H1 (cell line): ENCODE results near the gene ADAMTSL2. TPM values are rescaled to one million over a fixed set of nuclear protein-coding genes. Genes with fewer than 3 reads are reported as not detected.

Experiments used
- CHD1 ChIP-seq: IDR thresholded peaks from 2 replicates; pipeline ENCODE4 v1.6.1; 2012; ENCODE audit warnings: low read depth, low read length, improper control_type of control experiment
- NRF1 ChIP-seq: IDR thresholded peaks from 2 replicates; pipeline ENCODE4 v1.6.1; 2011; ENCODE audit warnings: mild to moderate bottlenecking, low read depth, low read length, improper control_type of control experiment
- SIN3A ChIP-seq, 2 experiments: IDR thresholded peaks in 1 of 2; conservative IDR thresholded peaks in 1 of 2; 2 replicates each; pipeline ENCODE4 v1.6.1; 2011 to 2012; ENCODE audit warnings: low read length in 2 of 2, improper control_type of control experiment in 1 of 2, low read depth in 1 of 2, mild to moderate bottlenecking in 1 of 2
- polyA plus RNA-seq, 7 experiments: library from polyadenylated mRNA; depleted of rRNA in 3 of 7; stranded (reverse) in 5 of 7; unstranded in 2 of 7; fragments of >200 nt in 5 of 7; fragments of 200-250 nt in 2 of 7; gene quantifications; 1 replicate in 5 of 7; 2 replicates in 1 of 7; 4 replicates in 1 of 7; pipeline versions ENCODE4 v1.2.1 to v1.2.3, GENCODE V29; 2011 to 2013; ENCODE audit warnings: missing spikeins in 2 of 7, mixed read lengths in 2 of 7
- total RNA-seq: library from RNA; stranded (reverse); fragmentation: NEBNext Ultra II Directional; extraction: Animal tissue kit (Norgen Biotek cat#: 25700); gene quantifications from 2 replicates; pipeline ENCODE4 v1.2.1, GENCODE V29; 2021
- TF ChIP-seq, protein P1 (sequence below): fragments of 300-600 bp; sonication (generic); IDR thresholded peaks from 2 replicates; pipeline ENCODE4 v1.7.1; 2012; ENCODE audit warnings: low read length, moderate library complexity, mild to moderate bottlenecking, inconsistent platforms; ENCODE audit not compliant: insufficient replicate concordance

ADAMTSL2 gene
- total and polyA plus RNA-seq, 2 of the 8 experiments (the other 6 are each of a cell fraction or from before 2014, with no cell fraction given): 0.74 to 0.76 TPM

DNA sequence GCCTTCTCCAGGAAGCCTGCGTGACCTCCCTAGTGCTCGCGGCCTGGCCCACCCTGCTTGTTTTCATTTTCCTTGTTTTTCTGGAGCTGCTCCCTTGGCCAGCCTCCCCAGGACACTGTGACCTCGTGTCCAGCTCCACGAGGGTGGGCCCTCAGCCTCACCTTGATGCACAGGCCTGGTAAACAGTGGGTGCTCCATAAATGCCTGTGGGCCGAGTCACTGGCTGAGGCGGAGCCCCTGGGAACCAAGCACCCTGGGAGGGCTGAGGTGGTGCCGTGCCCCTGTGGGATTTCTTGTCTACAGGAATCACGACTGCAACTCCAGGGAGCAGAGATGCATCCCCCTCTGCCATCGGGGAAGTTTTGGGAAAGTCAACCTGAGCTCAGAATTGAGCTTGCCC is 57.5 kb downstream of the ADAMTSL2 start (continued):
- TF ChIP-seq, protein P1, sequence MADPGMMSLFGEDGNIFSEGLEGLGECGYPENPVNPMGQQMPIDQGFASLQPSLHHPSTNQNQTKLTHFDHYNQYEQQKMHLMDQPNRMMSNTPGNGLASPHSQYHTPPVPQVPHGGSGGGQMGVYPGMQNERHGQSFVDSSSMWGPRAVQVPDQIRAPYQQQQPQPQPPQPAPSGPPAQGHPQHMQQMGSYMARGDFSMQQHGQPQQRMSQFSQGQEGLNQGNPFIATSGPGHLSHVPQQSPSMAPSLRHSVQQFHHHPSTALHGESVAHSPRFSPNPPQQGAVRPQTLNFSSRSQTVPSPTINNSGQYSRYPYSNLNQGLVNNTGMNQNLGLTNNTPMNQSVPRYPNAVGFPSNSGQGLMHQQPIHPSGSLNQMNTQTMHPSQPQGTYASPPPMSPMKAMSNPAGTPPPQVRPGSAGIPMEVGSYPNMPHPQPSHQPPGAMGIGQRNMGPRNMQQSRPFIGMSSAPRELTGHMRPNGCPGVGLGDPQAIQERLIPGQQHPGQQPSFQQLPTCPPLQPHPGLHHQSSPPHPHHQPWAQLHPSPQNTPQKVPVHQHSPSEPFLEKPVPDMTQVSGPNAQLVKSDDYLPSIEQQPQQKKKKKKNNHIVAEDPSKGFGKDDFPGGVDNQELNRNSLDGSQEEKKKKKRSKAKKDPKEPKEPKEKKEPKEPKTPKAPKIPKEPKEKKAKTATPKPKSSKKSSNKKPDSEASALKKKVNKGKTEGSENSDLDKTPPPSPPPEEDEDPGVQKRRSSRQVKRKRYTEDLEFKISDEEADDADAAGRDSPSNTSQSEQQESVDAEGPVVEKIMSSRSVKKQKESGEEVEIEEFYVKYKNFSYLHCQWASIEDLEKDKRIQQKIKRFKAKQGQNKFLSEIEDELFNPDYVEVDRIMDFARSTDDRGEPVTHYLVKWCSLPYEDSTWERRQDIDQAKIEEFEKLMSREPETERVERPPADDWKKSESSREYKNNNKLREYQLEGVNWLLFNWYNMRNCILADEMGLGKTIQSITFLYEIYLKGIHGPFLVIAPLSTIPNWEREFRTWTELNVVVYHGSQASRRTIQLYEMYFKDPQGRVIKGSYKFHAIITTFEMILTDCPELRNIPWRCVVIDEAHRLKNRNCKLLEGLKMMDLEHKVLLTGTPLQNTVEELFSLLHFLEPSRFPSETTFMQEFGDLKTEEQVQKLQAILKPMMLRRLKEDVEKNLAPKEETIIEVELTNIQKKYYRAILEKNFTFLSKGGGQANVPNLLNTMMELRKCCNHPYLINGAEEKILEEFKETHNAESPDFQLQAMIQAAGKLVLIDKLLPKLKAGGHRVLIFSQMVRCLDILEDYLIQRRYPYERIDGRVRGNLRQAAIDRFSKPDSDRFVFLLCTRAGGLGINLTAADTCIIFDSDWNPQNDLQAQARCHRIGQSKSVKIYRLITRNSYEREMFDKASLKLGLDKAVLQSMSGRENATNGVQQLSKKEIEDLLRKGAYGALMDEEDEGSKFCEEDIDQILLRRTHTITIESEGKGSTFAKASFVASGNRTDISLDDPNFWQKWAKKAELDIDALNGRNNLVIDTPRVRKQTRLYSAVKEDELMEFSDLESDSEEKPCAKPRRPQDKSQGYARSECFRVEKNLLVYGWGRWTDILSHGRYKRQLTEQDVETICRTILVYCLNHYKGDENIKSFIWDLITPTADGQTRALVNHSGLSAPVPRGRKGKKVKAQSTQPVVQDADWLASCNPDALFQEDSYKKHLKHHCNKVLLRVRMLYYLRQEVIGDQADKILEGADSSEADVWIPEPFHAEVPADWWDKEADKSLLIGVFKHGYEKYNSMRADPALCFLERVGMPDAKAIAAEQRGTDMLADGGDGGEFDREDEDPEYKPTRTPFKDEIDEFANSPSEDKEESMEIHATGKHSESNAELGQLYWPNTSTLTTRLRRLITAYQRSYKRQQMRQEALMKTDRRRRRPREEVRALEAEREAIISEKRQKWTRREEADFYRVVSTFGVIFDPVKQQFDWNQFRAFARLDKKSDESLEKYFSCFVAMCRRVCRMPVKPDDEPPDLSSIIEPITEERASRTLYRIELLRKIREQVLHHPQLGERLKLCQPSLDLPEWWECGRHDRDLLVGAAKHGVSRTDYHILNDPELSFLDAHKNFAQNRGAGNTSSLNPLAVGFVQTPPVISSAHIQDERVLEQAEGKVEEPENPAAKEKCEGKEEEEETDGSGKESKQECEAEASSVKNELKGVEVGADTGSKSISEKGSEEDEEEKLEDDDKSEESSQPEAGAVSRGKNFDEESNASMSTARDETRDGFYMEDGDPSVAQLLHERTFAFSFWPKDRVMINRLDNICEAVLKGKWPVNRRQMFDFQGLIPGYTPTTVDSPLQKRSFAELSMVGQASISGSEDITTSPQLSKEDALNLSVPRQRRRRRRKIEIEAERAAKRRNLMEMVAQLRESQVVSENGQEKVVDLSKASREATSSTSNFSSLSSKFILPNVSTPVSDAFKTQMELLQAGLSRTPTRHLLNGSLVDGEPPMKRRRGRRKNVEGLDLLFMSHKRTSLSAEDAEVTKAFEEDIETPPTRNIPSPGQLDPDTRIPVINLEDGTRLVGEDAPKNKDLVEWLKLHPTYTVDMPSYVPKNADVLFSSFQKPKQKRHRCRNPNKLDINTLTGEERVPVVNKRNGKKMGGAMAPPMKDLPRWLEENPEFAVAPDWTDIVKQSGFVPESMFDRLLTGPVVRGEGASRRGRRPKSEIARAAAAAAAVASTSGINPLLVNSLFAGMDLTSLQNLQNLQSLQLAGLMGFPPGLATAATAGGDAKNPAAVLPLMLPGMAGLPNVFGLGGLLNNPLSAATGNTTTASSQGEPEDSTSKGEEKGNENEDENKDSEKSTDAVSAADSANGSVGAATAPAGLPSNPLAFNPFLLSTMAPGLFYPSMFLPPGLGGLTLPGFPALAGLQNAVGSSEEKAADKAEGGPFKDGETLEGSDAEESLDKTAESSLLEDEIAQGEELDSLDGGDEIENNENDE: no peak
- TF ChIP-seq CHD1 (no peak), SIN3A (conservative IDR thresholded peaks at IDR 0.05 in 1 of 2, IDR thresholded peaks at IDR 0.05 in 1 of 2; ENCODE audit: low read depth in 1 of 2, low read length in 2 of 2) (no peak), NRF1 (no peak)
